T-cell (primary cell): Measurements from ENCODE around the gene EPAS1. TPM values are rescaled to one million over a fixed set of nuclear protein-coding genes. Genes with fewer than 3 reads are reported as not detected.

Experiments
- ATAC-seq, 4 experiments: fragments of 200-7000 bp in 3 of 4; fragments of 150-1000 bp in 1 of 4; cut with Tn5 transposase; replicated peaks in 1 of 4; 1 replicate in 3 of 4; 2 replicates in 1 of 4; pipeline ENCODE4 v1.10.0; 2021; ENCODE audit warnings: moderate library complexity in 3 of 4, mild to moderate bottlenecking in 2 of 4, moderate number of reproducible peaks in 1 of 4
- CTCF ChIA-PET, 2 donors: fragments of 300-600 bp; sonication (Branson Sonifier 250); formaldehyde crosslinking; loops; one replicate each; lab custom pipeline; 2022; ENCODE audit warnings: antibody characterized with exemption in 2 of 2; lab: Charles Lee
- POLR2A ChIA-PET, 2 donors: fragments of 300-600 bp; sonication (Branson Sonifier 250); formaldehyde crosslinking; loops; one replicate each; lab custom pipeline; 2022; ENCODE audit warnings: antibody characterized with exemption in 2 of 2; lab: Charles Lee
- DNase-seq, 35 experiments: peaks; one replicate each; pipeline versions ENCODE4 v3.0.0 to v3.0.0-alpha.2; 2013 to 2023
- H3K27ac ChIP-seq: one replicate; pipeline ENCODE4 v1.5.1; 2013; ENCODE audit warnings: low read length
- H3K27me3 ChIP-seq, 2 experiments: replicated peaks in 1 of 2; 1 replicate in 1 of 2; 2 replicates in 1 of 2; pipeline versions ENCODE4 v1.6.1 to v1.7.0; 2013; ENCODE audit warnings: low read length in 1 of 2, mixed read lengths in 1 of 2; ENCODE audit not compliant: control insufficient read depth in 2 of 2, insufficient read depth in 2 of 2; ENCODE audit errors: extremely low read depth in 1 of 2
- H3K36me3 ChIP-seq, 2 donors: 1 replicate in 1 of 2; 2 replicates in 1 of 2; pipeline versions ENCODE4 v1.6.1 to v1.7.0; 2013; ENCODE audit warnings: low read length in 1 of 2; ENCODE audit not compliant: control insufficient read depth in 2 of 2, insufficient read depth in 1 of 2; ENCODE audit errors: extremely low read depth in 1 of 2
- H3K4me1 ChIP-seq, 2 experiments: 1 replicate in 1 of 2; 2 replicates in 1 of 2; pipeline versions ENCODE4 v1.6.1 to v1.7.0; 2013; ENCODE audit warnings: low read length in 2 of 2, mixed read lengths in 1 of 2; ENCODE audit not compliant: insufficient read depth in 2 of 2, control insufficient read depth in 1 of 2; ENCODE audit errors: extremely low read depth in 1 of 2
- H3K4me3 ChIP-seq, 2 donors: 1 replicate in 1 of 2; 2 replicates in 1 of 2; pipeline versions ENCODE4 v1.5.1 to v1.7.0; 2013; ENCODE audit warnings: mild to moderate bottlenecking in 2 of 2, low read length in 1 of 2, moderate library complexity in 1 of 2; ENCODE audit not compliant: control insufficient read depth in 1 of 2; ENCODE audit errors: extremely low read depth in 1 of 2
- H3K9me3 ChIP-seq: 2 replicates; pipeline ENCODE4 v1.7.0; 2013
- H3K27ac Mint-ChIP-seq, 2 donors: one replicate each; pipeline ENCODE4 v1.8.0; 2020 to 2021; ENCODE audit warnings: mild to moderate bottlenecking in 2 of 2, mixed read lengths in 2 of 2
- H3K27me3 Mint-ChIP-seq, 2 donors: one replicate each; pipeline ENCODE4 v1.8.0; 2021 to 2022; ENCODE audit warnings: mixed read lengths in 2 of 2
- H3K36me3 Mint-ChIP-seq: one replicate; pipeline ENCODE4 v1.8.0; 2021; ENCODE audit warnings: mixed read lengths
- H3K4me1 Mint-ChIP-seq, 3 donors: one replicate each; pipeline ENCODE4 v1.8.0; 2020 to 2022; ENCODE audit warnings: mixed read lengths in 3 of 3, mild to moderate bottlenecking in 1 of 3
- H3K4me3 Mint-ChIP-seq, 3 donors: one replicate each; pipeline ENCODE4 v1.8.0; 2020 to 2022; ENCODE audit warnings: mild to moderate bottlenecking in 3 of 3, mixed read lengths in 3 of 3, moderate library complexity in 3 of 3
- H3K9me3 Mint-ChIP-seq, 3 donors: one replicate each; pipeline ENCODE4 v1.8.0; 2020 to 2022; ENCODE audit warnings: mixed read lengths in 3 of 3
- WGBS: methylation state at CpG from one replicate; pipeline ENCODE4 v1.1.5; 2013; ENCODE audit warnings: missing lambda C conversion rate; ENCODE audit not compliant: insufficient coverage; 5-methylcytosine and 5-hydroxymethylcytosine counted together
- total RNA-seq, 35 experiments: library from RNA in 6 of 35; stranded (reverse) in 6 of 35; fragments of 120-200 nt in 1 of 35; gene quantifications; one replicate each; pipeline versions ENCODE4 v1.2.1 to v1.2.4 and lab custom pipeline; 2013 to 2026

EPAS1 gene
- total RNA-seq, 5 donors from 2014 or later (not counting 1 experiment from before 2014, with no cell fraction given): 1.0 to 4.0 (median 3.0) TPM

- ChIA-PET POLR2A (no interaction called here), CTCF (no interaction called here)
- H3K9me3 Mint-ChIP-seq: no peaks in the 10 kb centered on the region
- H3K4me3 Mint-ChIP-seq: peak overlapping the region in 1 of 3 donors; percentile 57
- H3K27ac Mint-ChIP-seq: no peak overlapping the region
- H3K4me1 ChIP-seq: peaks cover 5 to 9% of the 10 kb centered on the region in 2 experiments
- H3K27ac ChIP-seq: no peak overlapping the region
- peaks cover 9 to 18% (median 10%) of the 10 kb centered on the region in 3 donors for H3K4me1 Mint-ChIP-seq
- H3K27me3 ChIP-seq: peaks cover 0 to 14% of the 10 kb centered on the region in 2 experiments
- DNase-seq (no peak), ATAC-seq (no peak)
- peaks cover 15 to 19% of the 10 kb centered on the region in 2 donors for H3K27me3 Mint-ChIP-seq
- H3K36me3 ChIP-seq: no peaks in the 10 kb centered on the region
- no peak overlapping the region for H3K4me3 ChIP-seq
- no peaks in the 10 kb centered on the region for H3K9me3 ChIP-seq
- no peaks in the 10 kb centered on the region for H3K36me3 Mint-ChIP-seq
- 56% methylated on average over 2 of the region's 2 CpGs for WGBS
These were observed 20.6 kb upstream of the EPAS1 start for GRCh38 chr2:46276642-46277041.

- no peak overlapping the region for H3K4me3 Mint-ChIP-seq
- no peaks in the 10 kb centered on the region for H3K36me3 Mint-ChIP-seq
These were observed 19.6 kb upstream of the EPAS1 start for GRCh38 chr2:46277431-46278190.

GRCh38 chr2:46278952-46279351 lies 18.3 kb upstream of the EPAS1 start:
- H3K27me3 ChIP-seq: peaks cover 0 to 17% of the 10 kb centered on the region in 2 experiments
- H3K36me3 Mint-ChIP-seq: no peaks in the 10 kb centered on the region
- H3K4me1 Mint-ChIP-seq: peaks cover 9 to 18% (median 10%) of the 10 kb centered on the region in 3 donors
- H3K27ac ChIP-seq: no peak overlapping the region
- H3K36me3 ChIP-seq: no peaks in the 10 kb centered on the region
- no peak overlapping the region for H3K27ac Mint-ChIP-seq
- H3K27me3 Mint-ChIP-seq: peaks cover 15 to 24% of the 10 kb centered on the region in 2 donors
- ATAC-seq: no peak
- no peak overlapping the region for H3K4me3 ChIP-seq
- no CpG with 5 or more reads among the region's 3 CpGs for WGBS
- no peak for DNase-seq
- ChIA-PET POLR2A (no interaction called here), CTCF (no interaction called here)
- no peaks in the 10 kb centered on the region for H3K9me3 ChIP-seq
- peaks cover 5 to 9% of the 10 kb centered on the region in 2 experiments for H3K4me1 ChIP-seq
- H3K4me3 Mint-ChIP-seq: no peak overlapping the region
- H3K9me3 Mint-ChIP-seq: no peaks in the 10 kb centered on the region

More at GRCh38 chr2:46277431-46278190, 19.6 kb upstream of the EPAS1 start:
- Mint-ChIP-seq H3K27me3 (peaks cover 15 to 21% of the 10 kb centered on the region in 2 donors), H3K27ac (peak overlapping the region in 1 of 2 donors; percentile 21), H3K4me1 (peaks cover 9 to 18% (median 10%) of the 10 kb centered on the region in 3 donors), H3K9me3 (no peaks in the 10 kb centered on the region)
- H3K36me3 ChIP-seq: no peaks in the 10 kb centered on the region
- ATAC-seq (no peak), DNase-seq (no peak)
- no peak overlapping the region for H3K4me3 ChIP-seq
- no peak overlapping the region for H3K27ac ChIP-seq
- POLR2A ChIA-PET: no interaction called here
- peaks cover 5 to 9% of the 10 kb centered on the region in 2 experiments for H3K4me1 ChIP-seq
- CTCF ChIA-PET: no interaction called here
- 62% methylated on average over 7 of the region's 7 CpGs for WGBS
- H3K9me3 ChIP-seq: no peaks in the 10 kb centered on the region
- H3K27me3 ChIP-seq: peaks cover 0 to 16% of the 10 kb centered on the region in 2 experiments

GRCh38 chr2:46281939-46282338 lies 15.3 kb upstream of the EPAS1 start:
- ChIA-PET CTCF (no interaction called here), POLR2A (no interaction called here)

GRCh38 chr2:46283693-46284092 lies 13.5 kb upstream of the EPAS1 start:
- H3K36me3 Mint-ChIP-seq: no peaks in the 10 kb centered on the region
- Histone ChIP-seq H3K36me3 (no peaks in the 10 kb centered on the region), H3K4me3 (no peak overlapping the region), H3K27ac (no peak overlapping the region), H3K4me1 (no peaks in the 10 kb centered on the region), H3K27me3 (peaks cover 0 to 7% of the 10 kb centered on the region in 2 experiments), H3K9me3 (no peaks in the 10 kb centered on the region)
- CTCF ChIA-PET: no interaction called here
- H3K27ac Mint-ChIP-seq: no peak overlapping the region
- 57% methylated on average over 1 of the region's 3 CpGs for WGBS
- no peak for ATAC-seq
- H3K4me1 Mint-ChIP-seq: no peaks in the 10 kb centered on the region
- no peak for DNase-seq
- peaks cover 4 to 7% of the 10 kb centered on the region in 2 donors for H3K27me3 Mint-ChIP-seq
- no peaks in the 10 kb centered on the region for H3K9me3 Mint-ChIP-seq
- H3K4me3 Mint-ChIP-seq: no peak overlapping the region
- POLR2A ChIA-PET: no interaction called here

More at GRCh38 chr2:46281939-46282338, 15.3 kb upstream of the EPAS1 start:
- H3K4me1 ChIP-seq: peaks cover 0 to 4% of the 10 kb centered on the region in 2 experiments
- H3K4me3 ChIP-seq: no peak overlapping the region
- 83% methylated on average over 1 of the region's 1 CpG for WGBS
- H3K27me3 Mint-ChIP-seq: peaks cover 14 to 20% of the 10 kb centered on the region in 2 donors
- DNase-seq: no peak
- H3K4me1 Mint-ChIP-seq: peaks cover 2 to 11% (median 5%) of the 10 kb centered on the region in 3 donors
- no peaks in the 10 kb centered on the region for H3K36me3 ChIP-seq
- no peaks in the 10 kb centered on the region for H3K9me3 Mint-ChIP-seq
- no peak for ATAC-seq
- no peaks in the 10 kb centered on the region for H3K36me3 Mint-ChIP-seq
- peaks cover 0 to 12% of the 10 kb centered on the region in 2 experiments for H3K27me3 ChIP-seq
- H3K27ac ChIP-seq: no peak overlapping the region
- no peaks in the 10 kb centered on the region for H3K9me3 ChIP-seq
- H3K4me3 Mint-ChIP-seq: no peak overlapping the region
- no peak overlapping the region for H3K27ac Mint-ChIP-seq

GRCh38 chr2:46284260-46284659 lies 12.9 kb upstream of the EPAS1 start:
- Mint-ChIP-seq H3K4me1 (no peaks in the 10 kb centered on the region), H3K27ac (no peak overlapping the region), H3K27me3 (peaks cover 0 to 4% of the 10 kb centered on the region in 2 donors)

More at GRCh38 chr2:46284260-46284659, 12.9 kb upstream of the EPAS1 start:
- CTCF ChIA-PET: no interaction called here
- POLR2A ChIA-PET: no interaction called here
- no peak overlapping the region for H3K27ac ChIP-seq
- Mint-ChIP-seq H3K36me3 (no peaks in the 10 kb centered on the region), H3K4me3 (no peak overlapping the region), H3K9me3 (no peaks in the 10 kb centered on the region)
- WGBS: no CpG with 5 or more reads among the region's 1 CpG
- ATAC-seq: no peak
- H3K9me3 ChIP-seq: no peaks in the 10 kb centered on the region
- no peak for DNase-seq
- no peak overlapping the region for H3K4me3 ChIP-seq
- H3K4me1 ChIP-seq: no peaks in the 10 kb centered on the region
- H3K27me3 ChIP-seq: peaks cover 0 to 5% of the 10 kb centered on the region in 2 experiments
- H3K36me3 ChIP-seq: no peaks in the 10 kb centered on the region
